ENCODE measurements around the gene CDC42EP2.

DNA sequence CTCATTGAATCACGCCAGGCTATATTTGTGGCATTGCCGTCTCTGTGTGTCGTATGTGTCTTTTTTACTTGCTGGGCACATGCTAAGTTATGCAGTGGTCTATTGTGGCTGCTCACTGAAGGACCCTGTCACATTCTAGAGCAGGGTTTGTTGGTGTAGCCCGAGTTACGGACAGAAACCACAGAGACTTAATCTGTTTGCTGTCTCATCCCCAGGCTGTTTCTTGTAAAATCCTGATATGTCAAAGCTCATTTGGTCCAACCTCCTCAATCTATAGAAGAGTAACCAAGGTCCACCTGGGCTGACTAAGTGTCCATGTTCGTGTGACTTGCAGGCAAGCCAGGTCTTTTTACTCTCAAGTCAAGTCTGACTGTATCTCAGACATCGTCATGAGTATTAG is 24.0 kb downstream of the CDC42EP2 start:
- TF ChIP-seq JUN (CRISPR knock-in tag; IDR thresholded peaks at IDR 0.05) (no peak), RAD51 (IDR thresholded peaks at IDR 0.05; ENCODE audit: borderline replicate concordance) (no peak), XRCC5 (optimal IDR thresholded peaks at IDR 0.05; ENCODE audit: low read length) (no peak), CEBPB (IDR thresholded peaks at IDR 0.05; ENCODE audit: borderline replicate concordance, low read depth, low read length) (no peak), STAG1 (CRISPR knock-in tag; IDR thresholded peaks at IDR 0.05) (no peak), NFKB2 (CRISPR knock-in tag; IDR thresholded peaks at IDR 0.05; ENCODE audit: borderline replicate concordance) (no peak), NAIF1 (CRISPR knock-in tag; IDR thresholded peaks at IDR 0.05; ENCODE audit: borderline replicate concordance) (no peak), LCORL (IDR thresholded peaks at IDR 0.05) (no peak), LCORL (CRISPR knock-in tag; IDR thresholded peaks at IDR 0.05) (no peak), POGK (CRISPR knock-in tag; conservative IDR thresholded peaks at IDR 0.05) (no peak), ELF4 (CRISPR knock-in tag; IDR thresholded peaks at IDR 0.05; ENCODE audit: borderline replicate concordance) (no peak)
- TF ChIP-seq, protein P1, sequence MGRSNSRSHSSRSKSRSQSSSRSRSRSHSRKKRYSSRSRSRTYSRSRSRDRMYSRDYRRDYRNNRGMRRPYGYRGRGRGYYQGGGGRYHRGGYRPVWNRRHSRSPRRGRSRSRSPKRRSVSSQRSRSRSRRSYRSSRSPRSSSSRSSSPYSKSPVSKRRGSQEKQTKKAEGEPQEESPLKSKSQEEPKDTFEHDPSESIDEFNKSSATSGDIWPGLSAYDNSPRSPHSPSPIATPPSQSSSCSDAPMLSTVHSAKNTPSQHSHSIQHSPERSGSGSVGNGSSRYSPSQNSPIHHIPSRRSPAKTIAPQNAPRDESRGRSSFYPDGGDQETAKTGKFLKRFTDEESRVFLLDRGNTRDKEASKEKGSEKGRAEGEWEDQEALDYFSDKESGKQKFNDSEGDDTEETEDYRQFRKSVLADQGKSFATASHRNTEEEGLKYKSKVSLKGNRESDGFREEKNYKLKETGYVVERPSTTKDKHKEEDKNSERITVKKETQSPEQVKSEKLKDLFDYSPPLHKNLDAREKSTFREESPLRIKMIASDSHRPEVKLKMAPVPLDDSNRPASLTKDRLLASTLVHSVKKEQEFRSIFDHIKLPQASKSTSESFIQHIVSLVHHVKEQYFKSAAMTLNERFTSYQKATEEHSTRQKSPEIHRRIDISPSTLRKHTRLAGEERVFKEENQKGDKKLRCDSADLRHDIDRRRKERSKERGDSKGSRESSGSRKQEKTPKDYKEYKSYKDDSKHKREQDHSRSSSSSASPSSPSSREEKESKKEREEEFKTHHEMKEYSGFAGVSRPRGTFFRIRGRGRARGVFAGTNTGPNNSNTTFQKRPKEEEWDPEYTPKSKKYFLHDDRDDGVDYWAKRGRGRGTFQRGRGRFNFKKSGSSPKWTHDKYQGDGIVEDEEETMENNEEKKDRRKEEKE (IDR thresholded peaks at IDR 0.05) = no peak
- TF ChIP-seq, protein P2, sequence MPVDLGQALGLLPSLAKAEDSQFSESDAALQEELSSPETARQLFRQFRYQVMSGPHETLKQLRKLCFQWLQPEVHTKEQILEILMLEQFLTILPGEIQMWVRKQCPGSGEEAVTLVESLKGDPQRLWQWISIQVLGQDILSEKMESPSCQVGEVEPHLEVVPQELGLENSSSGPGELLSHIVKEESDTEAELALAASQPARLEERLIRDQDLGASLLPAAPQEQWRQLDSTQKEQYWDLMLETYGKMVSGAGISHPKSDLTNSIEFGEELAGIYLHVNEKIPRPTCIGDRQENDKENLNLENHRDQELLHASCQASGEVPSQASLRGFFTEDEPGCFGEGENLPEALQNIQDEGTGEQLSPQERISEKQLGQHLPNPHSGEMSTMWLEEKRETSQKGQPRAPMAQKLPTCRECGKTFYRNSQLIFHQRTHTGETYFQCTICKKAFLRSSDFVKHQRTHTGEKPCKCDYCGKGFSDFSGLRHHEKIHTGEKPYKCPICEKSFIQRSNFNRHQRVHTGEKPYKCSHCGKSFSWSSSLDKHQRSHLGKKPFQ (CRISPR knock-in tag; IDR thresholded peaks at IDR 0.05; ENCODE audit: insufficient replicate concordance) = no peak
- TF ChIP-seq, protein P3, sequence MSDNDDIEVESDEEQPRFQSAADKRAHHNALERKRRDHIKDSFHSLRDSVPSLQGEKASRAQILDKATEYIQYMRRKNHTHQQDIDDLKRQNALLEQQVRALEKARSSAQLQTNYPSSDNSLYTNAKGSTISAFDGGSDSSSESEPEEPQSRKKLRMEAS (IDR thresholded peaks at IDR 0.05) = no peak
- TF ChIP-seq, protein P4, sequence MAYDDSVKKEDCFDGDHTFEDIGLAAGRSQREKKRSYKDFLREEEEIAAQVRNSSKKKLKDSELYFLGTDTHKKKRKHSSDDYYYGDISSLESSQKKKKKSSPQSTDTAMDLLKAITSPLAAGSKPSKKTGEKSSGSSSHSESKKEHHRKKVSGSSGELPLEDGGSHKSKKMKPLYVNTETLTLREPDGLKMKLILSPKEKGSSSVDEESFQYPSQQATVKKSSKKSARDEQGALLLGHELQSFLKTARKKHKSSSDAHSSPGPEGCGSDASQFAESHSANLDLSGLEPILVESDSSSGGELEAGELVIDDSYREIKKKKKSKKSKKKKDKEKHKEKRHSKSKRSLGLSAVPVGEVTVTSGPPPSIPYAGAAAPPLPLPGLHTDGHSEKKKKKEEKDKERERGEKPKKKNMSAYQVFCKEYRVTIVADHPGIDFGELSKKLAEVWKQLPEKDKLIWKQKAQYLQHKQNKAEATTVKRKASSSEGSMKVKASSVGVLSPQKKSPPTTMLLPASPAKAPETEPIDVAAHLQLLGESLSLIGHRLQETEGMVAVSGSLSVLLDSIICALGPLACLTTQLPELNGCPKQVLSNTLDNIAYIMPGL (CRISPR knock-in tag; IDR thresholded peaks at IDR 0.05; ENCODE audit: borderline replicate concordance in 1 of 2, low read depth in 1 of 2) = no peak
